ENCODE data around the gene DPP10.

Gene DPP10

DNA sequence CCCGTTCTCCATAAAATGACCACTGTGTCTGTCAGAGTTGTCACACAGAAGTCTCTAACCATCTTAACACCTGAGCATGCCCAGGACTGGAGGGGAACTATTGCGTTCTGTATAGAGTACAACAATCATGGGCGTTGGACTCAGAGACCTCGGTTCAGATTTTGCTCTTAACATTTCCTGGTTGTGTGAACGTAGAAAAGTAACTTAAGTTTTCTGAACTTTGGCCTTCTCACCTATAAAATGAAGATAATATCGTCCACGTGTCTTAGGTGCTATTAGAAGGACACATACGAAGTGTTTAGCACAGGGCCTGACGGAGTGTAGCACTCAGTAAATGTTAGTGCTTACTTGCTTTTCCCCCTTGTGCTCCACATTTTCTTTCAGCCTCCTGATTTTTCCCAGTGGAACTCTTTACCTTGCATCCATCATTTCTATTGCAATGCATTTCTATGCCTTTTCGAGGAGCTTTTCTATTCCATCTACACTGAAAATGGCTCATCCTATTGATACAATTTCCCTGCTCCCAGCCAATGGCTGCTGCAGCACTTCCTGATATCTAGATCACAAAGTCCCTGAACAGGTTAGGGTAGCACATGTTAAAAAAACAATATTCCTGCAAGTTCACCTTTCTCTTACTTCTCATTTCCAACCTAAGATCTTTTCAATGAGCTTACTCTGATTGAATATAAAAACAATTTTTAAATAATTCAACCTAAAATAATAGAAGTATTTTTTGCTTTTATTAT lies 22.7 kb downstream of the DPP10 start:
- DNase-seq = no peak
- Histone ChIP-seq H3K79me2 (ENCODE audit: insufficient read depth, low read length) (no peaks in the 10 kb centered on the region), H3K36me3 (ENCODE audit: insufficient read depth, low read length) (no peaks in the 10 kb centered on the region), H2AFZ (ENCODE audit: low read depth, low read length) (no peak overlapping the region), H3K4me1 (ENCODE audit: insufficient read depth, low read length) (no peaks in the 10 kb centered on the region), H3K27ac (ENCODE audit: low read length) (no peak overlapping the region), H4K20me1 (ENCODE audit: insufficient read depth, low read length) (no peaks in the 10 kb centered on the region), H3K9ac (ENCODE audit: low read depth, low read length) (no peak overlapping the region), H3K9me3 (ENCODE audit: insufficient read depth, low read length, severe bottlenecking) (no peaks in the 10 kb centered on the region), H3K4me3 (ENCODE audit: low read depth in 1 of 2, low read length in 2 of 2) (no peak overlapping the region), H3K4me2 (ENCODE audit: insufficient read depth, low read length) (no peak overlapping the region), H3K27me3 (ENCODE audit: insufficient read depth, low read length, poor library complexity) (no peaks in the 10 kb centered on the region)
- no peak for ATAC-seq (ENCODE audit: insufficient read depth, low read depth)
- no peak for TF ChIP-seq EZH2 (IDR thresholded peaks at IDR 0.05; ENCODE audit: borderline replicate concordance, low read depth, low read length, severe bottlenecking)
- TF ChIP-seq, protein P1, sequence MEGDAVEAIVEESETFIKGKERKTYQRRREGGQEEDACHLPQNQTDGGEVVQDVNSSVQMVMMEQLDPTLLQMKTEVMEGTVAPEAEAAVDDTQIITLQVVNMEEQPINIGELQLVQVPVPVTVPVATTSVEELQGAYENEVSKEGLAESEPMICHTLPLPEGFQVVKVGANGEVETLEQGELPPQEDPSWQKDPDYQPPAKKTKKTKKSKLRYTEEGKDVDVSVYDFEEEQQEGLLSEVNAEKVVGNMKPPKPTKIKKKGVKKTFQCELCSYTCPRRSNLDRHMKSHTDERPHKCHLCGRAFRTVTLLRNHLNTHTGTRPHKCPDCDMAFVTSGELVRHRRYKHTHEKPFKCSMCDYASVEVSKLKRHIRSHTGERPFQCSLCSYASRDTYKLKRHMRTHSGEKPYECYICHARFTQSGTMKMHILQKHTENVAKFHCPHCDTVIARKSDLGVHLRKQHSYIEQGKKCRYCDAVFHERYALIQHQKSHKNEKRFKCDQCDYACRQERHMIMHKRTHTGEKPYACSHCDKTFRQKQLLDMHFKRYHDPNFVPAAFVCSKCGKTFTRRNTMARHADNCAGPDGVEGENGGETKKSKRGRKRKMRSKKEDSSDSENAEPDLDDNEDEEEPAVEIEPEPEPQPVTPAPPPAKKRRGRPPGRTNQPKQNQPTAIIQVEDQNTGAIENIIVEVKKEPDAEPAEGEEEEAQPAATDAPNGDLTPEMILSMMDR (IDR thresholded peaks at IDR 0.05; ENCODE audit: borderline replicate concordance, extremely low read depth, low read length, poor library complexity, severe bottlenecking) = no peak

DNA sequence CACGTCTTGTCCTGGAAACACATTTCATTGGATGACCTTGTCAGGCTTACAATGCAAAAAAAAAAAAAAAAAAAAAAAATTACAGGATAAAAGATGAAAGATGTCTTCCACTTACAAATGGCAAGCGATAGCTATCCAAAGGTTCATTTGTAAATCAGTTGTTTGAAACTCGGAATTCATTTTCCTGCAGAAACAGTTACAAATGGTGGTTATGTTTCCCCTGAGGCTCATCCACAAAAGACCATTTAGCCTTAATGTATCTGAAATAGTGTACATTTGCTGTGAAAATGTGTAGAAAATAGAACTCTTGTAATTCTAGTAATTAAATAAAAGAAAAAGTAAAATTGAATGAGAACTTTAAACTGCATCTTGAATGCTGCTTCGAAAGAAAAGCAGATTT lies 25.9 kb downstream of the DPP10 start:
- no peak overlapping the region for H3K27ac ChIP-seq (ENCODE audit: low read length)
- no peak overlapping the region for H3K4me3 ChIP-seq (ENCODE audit: low read depth in 1 of 2, low read length in 2 of 2)
- no peaks in the 10 kb centered on the region for H3K79me2 ChIP-seq (ENCODE audit: insufficient read depth, low read length)
- no peak overlapping the region for H2AFZ ChIP-seq (ENCODE audit: low read depth, low read length)
- H3K36me3 ChIP-seq (ENCODE audit: insufficient read depth, low read length) = no peaks in the 10 kb centered on the region
- ATAC-seq (ENCODE audit: insufficient read depth, low read depth) (no peak), DNase-seq (no peak)
- TF ChIP-seq, protein P1 (IDR thresholded peaks at IDR 0.05; ENCODE audit: borderline replicate concordance, extremely low read depth, low read length, poor library complexity, severe bottlenecking) = no peak
- no peak for TF ChIP-seq EZH2 (IDR thresholded peaks at IDR 0.05; ENCODE audit: borderline replicate concordance, low read depth, low read length, severe bottlenecking)
- H3K4me2 ChIP-seq (ENCODE audit: insufficient read depth, low read length) = no peak overlapping the region
- no peaks in the 10 kb centered on the region for H3K9me3 ChIP-seq (ENCODE audit: insufficient read depth, low read length, severe bottlenecking)
- H4K20me1 ChIP-seq (ENCODE audit: insufficient read depth, low read length) = no peaks in the 10 kb centered on the region
- H3K27me3 ChIP-seq (ENCODE audit: insufficient read depth, low read length, poor library complexity) = no peaks in the 10 kb centered on the region
- H3K9ac ChIP-seq (ENCODE audit: low read depth, low read length) = no peak overlapping the region
- H3K4me1 ChIP-seq (ENCODE audit: insufficient read depth, low read length) = no peaks in the 10 kb centered on the region

DNA sequence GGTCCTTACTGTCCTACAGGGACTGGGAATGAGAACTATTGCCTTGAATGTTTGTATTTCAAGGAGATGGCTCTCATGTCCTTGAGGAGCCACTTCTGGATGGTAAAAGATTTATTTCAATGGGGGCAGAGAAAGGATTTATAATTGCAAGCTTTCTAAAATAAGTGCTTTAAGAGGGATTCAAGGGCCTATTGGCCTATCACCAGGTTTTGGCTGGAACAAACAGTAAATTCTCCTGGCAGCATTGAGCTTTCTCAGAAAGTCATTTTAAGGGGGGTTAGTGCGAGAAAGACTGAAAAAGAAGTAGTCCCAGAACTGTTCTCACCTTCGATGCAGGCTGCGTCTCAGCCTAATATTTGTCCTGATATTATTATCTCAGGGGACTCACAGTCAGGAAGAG lies 29.8 kb downstream of the DPP10 start:
- Histone ChIP-seq H3K4me2 (ENCODE audit: insufficient read depth, low read length) (no peak overlapping the region), H3K27me3 (ENCODE audit: insufficient read depth, low read length, poor library complexity) (no peaks in the 10 kb centered on the region), H3K27ac (ENCODE audit: low read length) (no peak overlapping the region), H2AFZ (ENCODE audit: low read depth, low read length) (no peak overlapping the region), H3K9ac (ENCODE audit: low read depth, low read length) (no peak overlapping the region), H3K4me1 (ENCODE audit: insufficient read depth, low read length) (no peaks in the 10 kb centered on the region), H3K4me3 (ENCODE audit: low read depth in 1 of 2, low read length in 2 of 2) (no peak overlapping the region), H3K36me3 (ENCODE audit: insufficient read depth, low read length) (no peaks in the 10 kb centered on the region), H3K9me3 (ENCODE audit: insufficient read depth, low read length, severe bottlenecking) (no peaks in the 10 kb centered on the region), H4K20me1 (ENCODE audit: insufficient read depth, low read length) (no peaks in the 10 kb centered on the region), H3K79me2 (ENCODE audit: insufficient read depth, low read length) (no peaks in the 10 kb centered on the region)
- TF ChIP-seq, protein P1 (IDR thresholded peaks at IDR 0.05; ENCODE audit: borderline replicate concordance, extremely low read depth, low read length, poor library complexity, severe bottlenecking) = no peak
- TF ChIP-seq EZH2 (IDR thresholded peaks at IDR 0.05; ENCODE audit: borderline replicate concordance, low read depth, low read length, severe bottlenecking) = no peak
- ATAC-seq (ENCODE audit: insufficient read depth, low read depth) = no peak
- no peak for DNase-seq

Data from DND-41 (cell line).